Activated CD4-positive, CD25-positive, alpha-beta regulatory T cell treated with anti-CD3 and anti-CD28 coated beads, Interleukin-2, amount 50 U/mL, for 72 hours (primary cell): ENCODE data around the gene AATK.
"Not testable (repeated sequence)": the region's sequence is repeated elsewhere in the genome, so short reads cannot be mapped to it uniquely, and the experiment has no call there.

ENCODE experiments used
- DNase-seq: peaks from one replicate; pipeline ENCODE4 v3.0.0; 2021

The AATK gene

DNA sequence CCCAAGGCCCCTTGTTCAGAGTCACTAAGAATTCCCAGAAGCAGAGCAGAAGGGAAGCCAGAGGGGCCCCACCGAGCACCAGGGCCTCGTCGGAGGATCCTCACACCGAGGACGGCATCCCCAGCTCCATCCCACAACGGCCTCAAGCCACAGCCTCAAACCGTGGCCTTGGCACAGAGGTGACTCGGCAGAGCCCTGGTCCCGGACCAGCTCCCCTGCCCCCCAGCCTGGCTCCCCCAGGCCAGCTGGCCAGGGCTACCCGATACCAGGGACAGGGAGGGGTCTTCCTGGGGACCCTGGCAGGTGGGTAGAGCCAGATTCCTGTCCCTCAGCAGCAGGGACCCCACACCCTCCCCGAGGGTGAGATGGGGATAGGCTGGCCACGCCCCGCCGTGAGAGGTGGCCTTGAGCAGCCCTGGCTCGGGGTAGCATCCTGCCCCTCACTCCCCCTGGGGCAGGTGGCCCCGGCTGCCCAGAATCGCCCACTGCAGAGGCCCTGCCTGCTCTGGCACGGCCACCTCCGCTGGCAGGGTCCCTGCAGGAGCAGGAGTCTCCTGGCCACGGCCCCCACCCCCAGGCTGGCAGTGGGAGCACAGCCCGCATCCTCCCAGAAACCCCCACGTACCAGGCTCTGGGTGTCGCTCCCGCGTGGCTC is 6.3 kb downstream of the AATK start:
- no peak for DNase-seq

DNA sequence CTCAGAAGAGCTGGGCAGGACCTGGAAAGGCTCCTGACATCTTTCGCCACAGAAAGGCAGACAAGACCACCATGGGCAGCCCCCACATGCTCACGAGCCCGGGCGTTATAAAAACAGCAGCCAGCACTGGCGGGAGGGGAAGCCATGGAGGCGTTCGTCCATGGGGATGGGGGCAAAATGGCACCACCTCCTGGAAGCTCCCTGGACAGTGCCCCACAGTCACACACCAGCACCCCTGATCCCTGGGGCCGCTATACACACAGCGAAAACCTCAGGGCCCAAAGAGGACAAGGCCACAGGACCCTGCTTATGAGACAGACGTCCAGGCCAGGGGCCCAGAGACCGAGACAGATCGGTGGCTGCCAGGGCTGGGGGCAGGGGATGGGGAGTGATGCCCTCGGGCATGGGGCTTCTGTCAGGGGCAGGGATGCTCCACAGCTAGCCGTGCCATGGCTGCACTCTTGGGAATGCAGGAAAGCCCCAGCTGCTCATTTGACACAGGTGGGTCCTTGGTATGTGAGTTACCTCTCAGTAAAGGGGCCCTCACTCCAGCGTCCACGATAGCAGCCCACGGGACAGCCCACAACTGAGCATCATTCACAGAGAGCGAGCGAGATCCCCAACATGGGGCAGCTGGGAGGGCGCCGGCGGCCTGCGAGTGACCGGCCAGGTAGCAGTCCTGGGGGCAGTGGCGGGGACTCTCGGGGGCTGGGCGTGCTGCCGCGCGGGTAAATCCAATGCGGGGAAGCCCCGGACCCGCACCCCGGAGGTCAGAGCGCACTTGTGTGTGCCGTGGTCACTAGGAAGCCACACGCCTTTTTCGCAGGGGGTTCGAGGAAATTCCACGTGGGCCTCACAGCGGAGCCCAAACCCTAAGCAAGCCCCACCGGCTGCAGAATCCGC is 7.1 kb downstream of the AATK start:
- no peak for DNase-seq

DNA sequence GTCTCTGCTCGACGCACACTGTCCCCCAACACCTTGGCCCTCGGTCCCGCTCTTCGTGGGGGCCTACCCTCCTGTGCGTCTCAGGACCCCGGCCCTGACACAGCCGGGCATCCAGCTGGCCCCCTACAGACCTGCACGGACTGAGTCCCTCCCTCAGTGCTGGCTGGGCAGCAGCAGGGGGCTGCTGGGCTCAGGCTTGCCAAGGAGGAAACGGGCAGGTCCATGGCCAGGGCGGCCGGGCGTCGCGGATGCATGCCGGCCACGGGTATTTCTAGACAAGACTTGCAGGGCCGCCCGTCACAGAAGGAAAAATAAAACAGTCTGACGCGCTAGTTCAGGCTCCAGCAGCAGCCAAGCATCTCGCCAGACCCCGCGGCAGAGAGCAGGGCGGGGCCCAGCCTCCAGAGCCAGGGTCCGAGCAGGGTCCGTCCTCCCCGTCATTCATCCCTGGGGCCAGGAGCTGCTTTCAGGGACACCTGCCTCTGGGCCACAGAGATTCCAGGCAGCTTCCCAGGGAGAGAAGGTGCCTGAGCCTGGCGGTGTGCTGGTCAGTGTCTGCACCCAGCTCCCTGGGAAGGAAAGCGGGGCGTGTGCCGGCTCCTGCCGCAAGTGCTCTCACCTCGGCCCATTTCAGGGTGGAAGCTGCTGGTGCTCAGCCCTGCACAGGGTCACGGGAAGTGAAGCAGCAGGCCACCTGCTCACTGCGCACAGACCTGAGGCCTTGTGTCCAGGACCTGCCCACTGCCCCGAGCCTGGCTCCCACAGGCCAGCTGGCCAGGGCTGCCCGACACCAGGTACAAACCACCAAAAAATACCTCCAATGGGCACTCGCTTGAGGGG is 8.0 kb downstream of the AATK start:
- DNase-seq, result no peak

GRCh38 chr17:81156866-81157805 is 8.9 kb downstream of the AATK start:
- DNase-seq, result no peak

DNA sequence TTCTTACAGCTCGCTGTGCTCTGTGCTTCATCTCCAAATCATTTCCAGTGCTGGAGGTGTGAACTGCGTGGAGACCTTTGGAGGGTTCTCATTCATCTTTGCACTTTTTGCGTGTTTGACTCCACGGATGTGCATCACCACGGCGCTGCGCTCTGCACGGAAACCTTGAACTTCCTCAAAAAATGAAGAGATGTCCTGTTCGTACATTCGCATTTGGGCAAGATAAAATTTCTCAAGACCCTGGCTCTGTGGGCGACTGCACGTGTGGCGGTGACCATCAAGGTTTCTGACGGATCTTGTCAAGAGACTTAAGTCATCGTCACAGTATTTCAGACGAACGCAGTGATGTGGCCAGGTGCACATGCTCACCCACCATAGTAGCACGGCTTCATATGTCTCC is 11.1 kb downstream of the AATK start:
- no peak for DNase-seq

DNA sequence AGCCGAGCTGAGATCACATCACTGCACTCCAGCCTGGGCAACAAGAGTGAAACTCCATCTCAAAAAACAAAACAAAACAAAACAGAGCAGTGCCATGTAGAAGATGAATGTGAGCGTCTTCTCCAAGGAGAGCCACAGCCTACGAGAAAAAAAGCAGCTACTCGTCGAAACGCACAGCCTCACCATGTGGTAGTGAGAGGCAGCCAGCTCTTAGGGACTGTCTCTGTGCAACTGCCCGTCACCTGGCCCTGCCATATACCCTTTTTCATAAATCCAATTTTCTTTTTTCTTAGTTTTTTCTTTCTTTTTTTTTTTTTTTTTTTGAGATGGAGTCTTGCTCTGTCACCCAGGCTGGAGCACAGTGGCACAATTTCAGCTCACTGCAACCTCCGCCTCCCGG is 12.0 kb downstream of the AATK start:
- not testable (repeated sequence) for DNase-seq

DNA sequence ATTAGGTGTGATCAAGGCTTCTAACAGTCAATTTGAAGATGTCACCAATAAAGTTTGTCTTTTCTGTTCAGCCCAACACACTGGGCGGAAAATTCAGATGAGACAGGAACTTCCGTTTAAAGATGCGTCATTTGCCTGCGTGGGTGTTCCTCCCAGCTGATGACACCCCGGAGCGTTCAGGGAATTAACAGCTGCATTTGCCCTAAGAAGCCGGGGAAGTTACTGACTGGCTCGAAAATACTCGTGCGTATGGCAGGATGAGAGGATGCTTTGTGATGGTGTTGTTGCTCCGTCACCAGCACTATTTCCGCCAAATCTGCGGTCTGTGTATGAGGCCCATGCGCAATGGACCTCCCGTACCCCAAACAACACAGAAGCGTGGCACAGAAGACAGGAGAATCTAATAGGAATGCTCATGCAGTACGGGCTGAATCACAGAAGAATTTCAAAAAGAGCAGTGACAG is 12.6 kb downstream of the AATK start:
- no peak for DNase-seq

GRCh38 chr17:81152288-81152828 is 13.7 kb downstream of the AATK start:
- DNase-seq, result no peak

DNA sequence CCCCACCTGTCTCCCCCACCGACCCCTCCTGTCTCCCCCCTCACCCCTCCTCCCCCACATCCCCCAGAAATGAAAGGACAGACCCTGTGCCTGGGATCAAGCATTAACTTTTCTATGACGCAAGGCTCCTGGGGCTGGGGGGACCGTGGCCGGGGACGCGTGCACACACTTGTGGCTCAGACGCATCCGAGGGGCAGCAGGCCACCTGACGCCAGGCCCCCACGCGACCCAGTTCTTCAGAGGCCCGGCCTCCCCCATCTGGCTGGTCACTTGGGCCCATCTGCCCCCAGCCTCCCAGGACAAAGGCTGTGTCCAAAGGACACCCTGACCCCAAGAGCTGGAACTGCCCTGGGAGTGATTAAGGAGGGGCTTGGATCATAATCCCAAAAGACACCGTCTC is 14.7 kb downstream of the AATK start:
- DNase-seq, result no peak

DNA sequence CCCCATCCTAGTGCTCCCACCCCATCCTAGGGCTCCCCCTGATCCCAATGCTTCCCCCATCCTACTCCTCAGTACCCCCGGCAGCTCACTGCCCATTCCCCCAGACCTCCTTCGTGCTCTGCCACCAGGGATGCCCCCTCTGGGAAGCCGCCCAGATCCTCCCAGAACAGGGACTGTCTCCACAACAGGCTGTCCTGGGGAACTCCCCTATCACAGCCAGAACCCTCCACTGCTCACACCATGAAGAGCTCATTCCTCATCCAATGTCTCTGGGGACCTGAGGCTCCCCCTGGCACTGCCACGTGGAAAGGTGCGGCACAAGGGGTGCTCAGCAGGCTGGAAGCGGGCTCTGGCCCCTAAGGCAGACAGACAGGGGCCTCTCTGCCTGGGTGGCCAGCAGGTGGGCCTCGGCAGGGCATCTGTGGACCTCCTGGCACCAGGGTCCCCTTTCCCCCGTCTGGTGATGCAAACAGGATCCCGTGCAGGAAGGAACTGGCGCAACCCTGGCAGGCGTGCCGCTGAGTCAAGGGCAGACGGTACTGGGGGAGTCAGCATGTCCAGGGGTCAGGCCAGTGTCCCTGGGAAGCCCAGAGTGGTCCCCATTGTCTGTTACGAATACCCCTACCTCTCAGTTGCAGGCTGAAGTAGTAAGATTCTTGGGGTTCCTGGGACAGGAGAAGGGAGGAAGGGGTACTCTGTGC is 15.5 kb downstream of the AATK start:
- DNase-seq, result no peak

DNA sequence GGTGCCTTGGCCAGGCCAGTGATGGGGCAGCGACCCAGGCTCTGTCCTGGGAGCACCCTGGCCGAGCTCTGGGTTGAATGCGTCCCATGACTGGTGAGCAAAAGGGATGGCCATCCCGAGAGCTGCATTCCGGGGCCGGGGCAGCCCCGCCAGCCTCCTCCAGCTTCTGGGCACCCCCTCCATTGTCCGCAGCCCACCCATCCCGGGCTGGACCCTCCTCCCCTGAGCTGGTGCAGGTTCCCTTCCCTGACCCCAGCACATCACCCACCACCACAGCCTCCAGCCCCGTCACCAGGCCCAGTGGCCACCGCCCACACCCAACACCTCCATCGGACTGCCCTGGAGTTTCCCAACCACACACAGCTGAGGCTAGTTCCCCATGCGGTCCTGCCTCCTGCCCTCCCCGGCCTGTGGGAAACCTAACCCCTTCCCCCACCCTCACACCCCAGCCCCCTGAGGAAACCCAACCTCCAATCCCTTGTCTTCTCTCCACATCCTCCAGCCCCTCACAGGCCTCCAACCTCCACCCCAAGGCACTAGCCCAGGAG is 17.0 kb downstream of the AATK start:
- DNase-seq, result no peak

DNA sequence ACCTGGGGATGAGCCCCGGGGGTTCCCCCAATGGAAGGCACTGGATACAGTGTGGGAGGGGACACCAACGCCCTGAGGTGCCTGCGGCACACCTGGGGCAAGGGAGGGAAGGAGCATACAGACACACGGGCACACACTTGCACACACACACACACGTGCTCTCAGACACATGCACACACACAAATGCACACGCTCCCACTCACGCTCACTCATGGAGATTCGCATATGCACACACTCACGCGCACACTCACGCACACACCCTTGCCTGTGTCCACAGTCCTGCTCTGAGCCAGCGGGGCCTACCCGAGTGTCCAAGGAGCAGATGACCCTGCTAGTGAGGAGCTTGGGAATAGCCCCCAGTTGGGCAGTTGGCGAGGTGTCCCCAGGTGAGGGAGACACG is 17.4 kb downstream of the AATK start:
- DNase-seq, result no peak

- DNase-seq, result no peak
These were observed 18.3 kb downstream of the AATK start for GRCh38 chr17:81147701-81148100.

DNA sequence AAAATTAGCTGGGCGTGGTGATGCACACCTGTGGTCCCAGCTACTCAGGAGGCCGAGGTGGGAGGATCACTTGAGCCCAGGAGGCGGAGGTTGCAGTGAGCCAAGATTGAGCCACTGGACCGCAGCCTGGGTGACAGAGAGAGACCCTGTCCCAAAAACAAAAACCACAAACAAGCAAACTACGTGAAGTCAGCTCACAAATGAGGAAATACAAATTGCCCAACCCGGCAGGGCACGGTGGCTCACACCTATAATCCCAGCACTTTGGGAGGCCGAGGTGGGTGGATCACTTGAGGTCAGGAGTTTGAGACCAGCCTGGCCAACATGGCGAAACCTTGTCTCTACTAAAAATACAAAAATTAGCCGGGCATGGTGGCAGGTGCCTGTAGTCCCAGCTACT is 19.8 kb downstream of the AATK start:
- DNase-seq, result not testable (repeated sequence)

DNA sequence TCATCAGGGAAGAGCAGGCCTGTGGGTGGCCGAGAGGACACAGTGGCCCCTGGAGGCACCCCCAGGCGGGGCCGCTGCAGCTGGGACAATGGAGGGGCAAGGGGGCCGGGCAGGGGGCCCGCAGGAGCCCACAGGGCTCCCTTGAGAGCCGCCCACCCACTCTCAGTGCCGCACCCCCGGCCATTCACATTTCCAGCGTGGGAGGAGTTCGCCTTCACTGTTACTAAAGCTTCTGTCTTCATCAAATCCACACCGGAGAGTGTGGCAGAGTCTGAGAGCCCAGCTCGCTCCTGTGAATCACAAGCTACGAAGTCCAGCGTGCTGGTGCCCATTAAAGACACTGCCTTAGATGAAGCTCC is 21.6 kb downstream of the AATK start:
- no peak for DNase-seq

GRCh38 chr17:81143717-81144422 is 22.2 kb downstream of the AATK start:
- DNase-seq, result no peak

DNA sequence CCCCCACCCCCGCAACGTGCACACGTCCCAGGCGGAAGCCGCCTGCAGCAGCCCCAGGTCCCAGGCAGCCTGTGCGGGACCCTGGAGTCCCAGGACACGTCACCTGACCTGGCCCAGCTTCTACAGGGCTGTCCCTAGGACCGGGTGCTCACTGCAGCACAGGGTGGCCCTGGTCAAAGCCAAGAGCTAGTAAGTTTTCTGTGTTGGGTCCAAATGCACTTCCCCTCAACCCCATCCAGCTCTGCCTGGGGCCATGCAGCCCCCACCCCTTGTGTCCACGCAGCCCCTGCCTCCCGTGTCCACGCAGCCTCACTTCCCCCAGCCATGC is 22.9 kb downstream of the AATK start:
- DNase-seq, result no peak

DNA sequence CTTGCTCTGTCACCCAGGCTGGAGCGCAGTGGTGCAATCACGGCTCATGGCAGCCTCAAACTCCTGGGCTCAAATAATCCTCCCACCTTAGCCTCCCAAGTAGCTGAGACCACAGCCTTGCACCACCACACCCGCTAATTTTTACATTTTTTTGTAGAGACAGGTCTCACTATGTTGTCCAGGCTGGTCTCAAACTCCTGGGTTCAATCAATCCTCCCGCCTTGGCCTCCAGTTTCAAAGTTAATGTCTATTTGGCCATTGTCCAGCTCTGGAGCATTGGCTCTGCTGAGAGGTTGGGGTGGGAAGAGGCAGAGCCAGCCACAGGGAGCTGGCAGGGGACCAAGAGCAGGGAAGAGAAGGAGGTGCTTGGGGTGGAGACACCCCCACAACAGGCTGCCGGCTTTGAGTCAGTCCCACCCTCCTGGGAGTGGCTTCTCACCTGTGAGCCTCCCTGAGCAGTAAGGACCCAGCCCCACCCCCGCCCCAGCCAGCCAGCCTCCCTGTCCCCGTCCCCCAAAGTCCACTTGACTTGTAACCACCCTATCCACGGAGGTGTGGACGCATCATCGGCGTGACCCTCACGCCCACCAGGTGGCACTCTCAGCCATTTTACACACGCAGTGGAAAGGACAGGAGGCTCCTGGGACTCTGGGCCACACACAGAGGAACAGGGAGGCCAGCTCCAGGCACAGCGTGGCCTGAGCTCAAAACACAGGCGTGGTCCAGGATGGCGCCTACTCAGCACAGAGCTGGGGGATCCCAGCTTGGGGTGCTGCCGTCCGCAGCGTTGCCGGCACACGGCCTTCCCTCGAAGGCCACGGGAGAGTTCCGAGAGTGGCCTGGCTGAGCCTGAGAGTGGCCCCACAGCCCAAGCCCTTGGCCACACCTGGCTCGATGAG is 23.5 kb downstream of the AATK start:
- DNase-seq, result peak; percentile 51

DNA sequence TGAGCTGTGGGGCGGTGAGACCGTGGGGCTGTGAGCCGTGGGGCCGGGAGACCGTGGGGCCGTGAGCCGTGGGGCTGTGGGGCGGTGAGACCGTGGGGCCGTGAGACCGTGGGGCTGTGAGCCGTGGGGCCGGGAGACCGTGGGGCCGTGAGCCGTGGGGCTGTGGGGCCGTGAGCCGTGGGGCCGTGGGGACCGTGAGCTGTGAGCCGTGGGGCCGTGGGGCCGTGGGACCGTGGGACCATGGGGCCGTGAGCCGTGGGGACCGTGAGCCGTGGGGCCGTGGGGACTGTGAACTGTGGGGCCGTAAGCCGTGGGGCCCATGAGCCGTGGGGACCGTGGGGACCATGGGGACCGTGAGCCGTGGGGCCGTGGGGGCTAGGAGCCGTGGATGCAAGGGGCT is 25.3 kb downstream of the AATK start:
- DNase-seq, result no peak

GRCh38 chr17:81140018-81140417 is 26.0 kb downstream of the AATK start:
- DNase-seq, result no peak
